WI38 (cell line): ENCODE measurements around the gene C9orf72.

Source experiments
- H3K4me3 ChIP-seq: 2 replicates; pipeline ENCODE4 v1.5.1; 2011; ENCODE audit warnings: low read depth, mild to moderate bottlenecking, control low read depth, low read length
- CTCF ChIP-seq: IDR thresholded peaks from 2 replicates; pipeline ENCODE4 v1.5.1; 2012; ENCODE audit warnings: low read depth, mild to moderate bottlenecking, control low read depth, low read length

Gene C9orf72

DNA sequence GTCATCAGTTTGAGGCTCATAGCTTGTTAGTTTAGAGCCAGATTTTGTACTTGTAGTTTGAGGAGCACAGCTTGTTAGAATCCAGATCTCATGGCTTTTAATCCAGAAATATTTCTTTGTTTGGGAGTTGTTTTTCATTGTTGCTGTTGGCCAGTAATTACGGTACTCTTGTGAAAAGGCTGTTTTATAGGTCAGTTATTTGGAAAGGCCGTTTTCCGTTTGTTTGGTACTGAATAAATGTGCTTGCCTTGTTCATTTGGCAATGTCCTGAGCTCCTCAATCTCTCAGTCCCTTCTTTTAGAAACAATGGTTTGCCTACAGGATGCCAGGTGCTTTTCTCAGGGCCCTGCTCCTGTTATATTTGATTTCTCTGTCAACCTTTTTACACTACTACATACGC, 39.1 kb downstream of the C9orf72 start:
- no peak overlapping the region for H3K4me3 ChIP-seq
- no peak for TF ChIP-seq CTCF

- no peak for TF ChIP-seq CTCF
- no peak overlapping the region for H3K4me3 ChIP-seq
These were observed 40.0 kb downstream of the C9orf72 start for GRCh38 chr9:27533311-27533710.

- H3K4me3 ChIP-seq, result no peak overlapping the region
- TF ChIP-seq CTCF, result no peak
These were observed 41.2 kb downstream of the C9orf72 start for GRCh38 chr9:27532046-27532445.

DNA sequence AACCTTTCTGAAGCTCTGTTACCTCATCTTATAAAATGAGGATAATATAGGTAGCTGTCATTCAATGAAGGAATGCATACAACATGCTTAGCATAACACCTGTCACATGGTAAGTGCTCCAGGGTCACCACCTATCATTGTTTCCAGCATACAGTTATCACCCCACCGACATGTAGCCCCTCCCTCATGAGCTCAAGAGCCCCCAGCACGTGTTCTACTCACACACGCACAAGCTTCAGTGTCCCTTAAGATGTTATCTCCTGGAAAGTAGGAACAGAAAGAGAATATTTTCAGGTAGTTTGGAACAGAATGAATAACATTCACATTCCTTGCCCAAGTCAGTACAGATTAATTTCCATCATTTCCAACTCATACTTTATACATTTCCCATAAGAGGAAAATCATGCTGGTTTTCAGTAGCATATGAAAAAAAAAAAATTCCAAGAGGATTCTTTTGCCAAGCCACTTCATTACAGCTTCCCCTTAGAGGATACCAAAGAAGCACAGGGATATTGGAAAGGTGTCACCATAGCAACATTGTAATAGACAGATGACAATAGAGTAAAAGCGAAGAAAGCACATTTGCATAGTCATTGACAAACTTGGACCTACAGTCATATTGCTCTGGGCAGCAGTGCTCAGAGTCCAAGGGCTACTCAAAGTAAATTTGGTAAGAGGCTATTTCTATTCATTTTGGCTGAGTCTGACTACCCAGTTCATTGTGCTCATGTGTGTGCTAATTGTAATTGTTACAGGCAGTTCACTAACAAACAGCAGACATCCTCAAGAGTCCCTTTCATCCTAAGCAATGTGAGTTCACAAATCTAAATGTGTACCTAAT, 42.1 kb downstream of the C9orf72 start:
- no peak for TF ChIP-seq CTCF

GRCh38 chr9:27529316-27530278, 43.7 kb downstream of the C9orf72 start, which contains the start of gene MOB3B:
Gene MOB3B, minus strand, starts transcription at chr9:27529814. Its CDS starts 74,264 bp downstream, at chr9:27455550.
- H3K4me3 ChIP-seq, result peak within 1 kb of the TSS; percentile 61
- peak; percentile 92 for TF ChIP-seq CTCF

More for the DNA sequence above, 42.1 kb downstream of the C9orf72 start:
- no peak overlapping the region for H3K4me3 ChIP-seq

DNA sequence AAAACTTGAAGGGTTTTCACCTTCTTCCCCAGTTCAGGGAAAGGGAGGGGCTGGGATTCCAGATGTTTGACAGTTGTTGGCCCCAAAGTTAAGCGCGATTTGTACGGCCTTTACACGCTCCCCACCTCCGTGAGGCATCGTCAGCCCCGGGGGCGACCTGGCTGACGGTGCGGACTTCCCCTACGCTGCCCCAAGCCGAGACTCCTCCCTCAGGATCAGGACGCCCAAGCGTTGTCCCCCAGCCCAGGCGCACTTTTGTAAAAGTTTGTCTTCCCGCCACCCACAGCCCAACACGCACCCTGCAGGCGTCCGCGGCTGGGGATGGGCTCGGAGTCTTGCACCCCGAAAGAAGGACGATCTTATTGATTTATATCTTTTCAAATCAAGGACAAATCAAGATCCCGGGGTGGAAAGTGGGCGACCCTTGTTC, 44.4 kb downstream of the C9orf72 start:
- no peak for TF ChIP-seq CTCF
- H3K4me3 ChIP-seq, result peak overlapping the region; percentile 61
